GM12801 (cell line): ENCODE measurements around the gene PCCB.

Experiments used
- CTCF ChIP-seq: IDR thresholded peaks from one replicate; pipeline ENCODE4 v1.5.1; 2011; ENCODE audit warnings: control low read depth; ENCODE audit not compliant: insufficient read length; ENCODE audit errors: extremely low read depth

The PCCB gene

GRCh38 chr3:136329593-136329992 is 79.5 kb downstream of the PCCB start:
- TF ChIP-seq CTCF: no peak

GRCh38 chr3:136330900-136331299 is 80.8 kb downstream of the PCCB start:
- no peak for TF ChIP-seq CTCF

GRCh38 chr3:136332302-136332701 is 82.2 kb downstream of the PCCB start:
- no peak for TF ChIP-seq CTCF

GRCh38 chr3:136332776-136333175 is 82.6 kb downstream of the PCCB start:
- no peak for TF ChIP-seq CTCF

GRCh38 chr3:136334209-136334608 is 84.1 kb downstream of the PCCB start:
- TF ChIP-seq CTCF: no peak

- no peak for TF ChIP-seq CTCF
Observed at GRCh38 chr3:136336329-136337100, 86.4 kb downstream of the PCCB start.

- no peak for TF ChIP-seq CTCF
Observed at GRCh38 chr3:136343446-136343845, 93.3 kb downstream of the PCCB start.
